ENCODE measurements around the gene CLEC20A.

Gene CLEC20A

GRCh38 chr1:178496410-178497135 lies at the start of gene CLEC20A:
Gene CLEC20A, minus strand, starts transcription at chr1:178496964. Its CDS starts 25 bp downstream, at chr1:178496939.
- DNase-seq = no peak

GRCh38 chr1:178544531-178544930 lies 47.8 kb upstream of the CLEC20A start:
- no peak for DNase-seq

GRCh38 chr1:178543290-178543607 lies 46.5 kb upstream of the CLEC20A start:
- DNase-seq = peak in 1 of 6 experiments; percentile 50

- DNase-seq = peak; percentile 64 to 91 (median 76)
Measured at GRCh38 chr1:178542554-178543289, 46.0 kb upstream of the CLEC20A start.

GRCh38 chr1:178541829-178542553 lies 45.2 kb upstream of the CLEC20A start:
- DNase-seq = peak in 4 of 6 experiments; percentile 6 to 46 (median 26)

GRCh38 chr1:178541379-178541778 lies 44.6 kb upstream of the CLEC20A start:
- DNase-seq = no peak

- no peak for DNase-seq
Measured at GRCh38 chr1:178540646-178541045, 43.9 kb upstream of the CLEC20A start.

- no peak for DNase-seq
Measured at GRCh38 chr1:178540204-178540603, 43.4 kb upstream of the CLEC20A start.

- DNase-seq = no peak
Measured at GRCh38 chr1:178539291-178539690, 42.5 kb upstream of the CLEC20A start.

GRCh38 chr1:178538192-178538916 lies 41.6 kb upstream of the CLEC20A start:
- DNase-seq = no peak

GRCh38 chr1:178537382-178538090 lies 40.8 kb upstream of the CLEC20A start:
- no peak for DNase-seq

GRCh38 chr1:178536844-178537371 lies 40.1 kb upstream of the CLEC20A start:
- no peak for DNase-seq

- DNase-seq = no peak
Measured at GRCh38 chr1:178536329-178536728, 39.6 kb upstream of the CLEC20A start.

- no peak for DNase-seq
Measured at GRCh38 chr1:178534137-178534868, 37.5 kb upstream of the CLEC20A start.

- DNase-seq = no peak
Measured at GRCh38 chr1:178533121-178533946, 36.6 kb upstream of the CLEC20A start.

GRCh38 chr1:178532392-178532791 lies 35.6 kb upstream of the CLEC20A start:
- peak; percentile 16 to 77 (median 62) for DNase-seq

- no peak for DNase-seq
Measured at GRCh38 chr1:178531887-178532286, 35.1 kb upstream of the CLEC20A start.

GRCh38 chr1:178530502-178530901 lies 33.7 kb upstream of the CLEC20A start:
- DNase-seq = no peak

- no peak for DNase-seq
Measured at GRCh38 chr1:178530037-178530402, 33.3 kb upstream of the CLEC20A start.

- no peak for DNase-seq
Measured at GRCh38 chr1:178529364-178530036, 32.7 kb upstream of the CLEC20A start.
